IPS-15b (cell line): ENCODE results near the gene SLC25A13.

Experiments
- H3K27me3 ChIP-seq: one replicate; pipeline ENCODE4 v1.6.1; 2013; ENCODE audit warnings: low read length; ENCODE audit not compliant: control insufficient read depth, insufficient read depth
- H3K36me3 ChIP-seq: one replicate; pipeline ENCODE4 v1.6.1; 2013; ENCODE audit warnings: low read length; ENCODE audit not compliant: control insufficient read depth, insufficient read depth
- H3K4me1 ChIP-seq: one replicate; pipeline ENCODE4 v1.6.1; 2013; ENCODE audit warnings: mild to moderate bottlenecking, low read length; ENCODE audit not compliant: control insufficient read depth, insufficient read depth
- H3K4me3 ChIP-seq: one replicate; pipeline ENCODE4 v1.5.1; 2013; ENCODE audit warnings: low read depth, low read length
- H3K9ac ChIP-seq: one replicate; pipeline ENCODE4 v1.6.1; 2013; ENCODE audit warnings: low read depth, mild to moderate bottlenecking, low read length
- H3K9me3 ChIP-seq: one replicate; pipeline ENCODE4 v1.6.1; 2013; ENCODE audit warnings: mild to moderate bottlenecking, low read length; ENCODE audit not compliant: control insufficient read depth, insufficient read depth

The SLC25A13 gene

GRCh38 chr7:96074871-96075270 is 247.0 kb downstream of the SLC25A13 start:
- H3K9me3 ChIP-seq: no peaks in the 10 kb centered on the region
- no peaks in the 10 kb centered on the region for H3K36me3 ChIP-seq
- H3K4me1 ChIP-seq: no peaks in the 10 kb centered on the region
- H3K9ac ChIP-seq: no peak overlapping the region
- no peak overlapping the region for H3K4me3 ChIP-seq
- peaks cover 17% of the 10 kb centered on the region for H3K27me3 ChIP-seq
